G401 (cell line): ENCODE results near the gene TXNRD1. TPM values are rescaled to one million over a fixed set of nuclear protein-coding genes. Genes with fewer than 3 reads are reported as not detected.
"Not testable (repeated sequence)": the region's sequence is repeated elsewhere in the genome, so short reads cannot be mapped to it uniquely, and the experiment has no call there.

Experiments
- DNase-seq: peaks from one replicate; pipeline ENCODE4 v3.0.0-alpha.2; 2015; ENCODE audit warnings: low spot score
- in situ Hi-C: cut with HindIII; loops from 2 replicates; pipeline ENCODE4 v1.10.0; 2016; ENCODE audit warnings: low sequenced_read_pairs, mixed read lengths
- total RNA-seq: library from RNA; depleted of rRNA; stranded (reverse); fragments of >200 nt; shearing (Covaris generic); gene quantifications from 2 replicates; pipeline ENCODE4 v1.2.3, GENCODE V29; 2014

The TXNRD1 gene
- total RNA-seq, 1 experiment from 2014 or later: 681 TPM

DNA sequence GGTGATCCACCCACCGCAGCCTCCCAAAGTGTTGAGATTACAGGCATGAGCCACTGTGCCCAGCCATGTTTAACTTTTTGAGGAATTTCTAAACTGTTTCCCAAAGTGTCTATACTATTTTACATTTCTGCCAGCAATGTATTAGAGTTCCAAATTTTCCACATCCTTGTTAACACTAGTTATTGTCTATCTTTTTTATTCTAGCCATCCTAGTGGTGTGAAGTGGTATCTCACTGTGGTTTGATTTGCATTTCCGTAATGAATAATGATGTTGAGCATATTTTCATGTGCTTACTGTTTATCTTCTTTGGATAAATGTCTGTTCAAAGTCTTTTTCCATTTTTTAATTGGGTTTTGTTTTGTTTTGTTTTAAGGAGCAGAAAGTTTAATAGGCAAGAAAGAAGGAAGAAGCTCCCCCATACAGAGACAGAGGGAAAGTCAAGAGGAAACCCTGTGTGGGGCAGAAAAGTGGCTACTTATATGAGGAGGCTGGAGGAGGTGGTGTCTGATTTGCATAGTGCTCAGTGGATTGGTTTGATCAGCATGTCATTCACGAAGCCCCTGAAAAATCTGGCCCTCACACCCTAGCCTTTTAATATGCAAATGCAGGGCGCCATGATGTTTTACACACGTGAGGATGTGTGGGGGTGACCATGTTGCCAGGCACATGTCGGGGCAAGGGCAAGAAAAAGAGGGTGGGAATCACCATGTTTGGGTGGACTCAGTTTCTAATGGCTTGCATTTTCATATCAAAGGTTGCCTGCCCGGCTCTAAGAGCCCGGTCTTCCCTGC is 14.9 kb downstream of the TXNRD1 start:
- in situ Hi-C loops: no loop called here
- no peak for DNase-seq

DNA sequence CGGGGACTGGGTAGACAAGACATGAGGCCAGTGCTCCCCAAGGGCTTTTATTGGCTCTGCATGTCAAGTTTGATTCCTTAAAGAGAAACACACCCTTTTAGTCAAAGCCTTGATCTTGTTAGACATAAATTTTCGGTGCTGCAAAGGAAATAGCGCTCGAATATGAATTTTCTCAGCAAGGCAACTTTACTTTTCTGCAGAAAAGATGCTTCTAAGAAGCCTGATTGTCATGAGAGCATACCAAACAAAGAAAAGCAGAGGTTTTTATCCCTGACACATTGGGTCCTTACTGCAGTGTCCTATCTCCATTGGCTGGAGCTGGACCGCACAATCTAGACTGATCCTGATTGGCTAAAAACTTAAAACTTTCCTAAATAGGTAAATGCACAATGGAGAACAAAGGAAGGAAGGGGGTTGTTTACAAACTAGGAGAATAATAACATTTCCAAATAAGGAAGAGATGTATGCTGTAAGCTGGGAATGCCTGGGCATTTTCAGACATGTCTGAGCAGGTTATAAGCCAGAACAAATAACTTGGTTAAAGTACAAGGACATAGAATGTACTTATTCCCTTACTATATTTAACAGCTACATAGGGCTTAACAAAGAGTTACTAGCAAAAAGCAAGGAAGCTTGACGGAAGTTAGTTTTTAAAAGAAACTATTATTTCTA is 17.2 kb downstream of the TXNRD1 start:
- in situ Hi-C loops: no loop called here
- no peak for DNase-seq

DNA sequence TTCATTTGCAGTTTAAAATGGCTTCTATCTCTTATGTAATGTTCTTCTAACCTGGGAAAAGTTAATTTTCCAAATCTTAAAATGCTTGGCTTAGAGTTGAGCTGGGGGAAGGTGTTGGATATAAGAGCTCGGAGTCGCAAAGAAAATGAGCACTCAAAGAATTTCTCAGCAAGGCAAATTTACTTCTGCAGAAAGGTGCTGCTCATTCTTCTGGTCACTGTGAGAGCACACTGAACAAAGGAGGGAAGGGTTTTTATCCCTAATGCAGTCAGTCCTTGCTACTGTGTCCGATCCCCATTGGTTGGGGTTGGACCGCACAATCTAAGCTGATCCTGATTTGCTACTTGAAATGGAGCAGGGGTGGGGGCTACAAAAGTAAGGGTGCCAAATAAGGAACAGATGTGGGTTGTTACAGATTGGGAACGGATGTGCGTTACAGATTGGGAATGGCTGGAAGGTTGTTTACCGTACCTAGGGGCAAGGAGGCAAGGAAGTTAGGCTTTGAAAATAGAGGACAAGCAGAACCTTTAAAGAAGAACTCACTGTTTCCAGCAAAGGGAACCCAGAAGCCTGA is 19.4 kb downstream of the TXNRD1 start:
- DNase-seq: no peak
- in situ Hi-C loops: no loop called here

DNA sequence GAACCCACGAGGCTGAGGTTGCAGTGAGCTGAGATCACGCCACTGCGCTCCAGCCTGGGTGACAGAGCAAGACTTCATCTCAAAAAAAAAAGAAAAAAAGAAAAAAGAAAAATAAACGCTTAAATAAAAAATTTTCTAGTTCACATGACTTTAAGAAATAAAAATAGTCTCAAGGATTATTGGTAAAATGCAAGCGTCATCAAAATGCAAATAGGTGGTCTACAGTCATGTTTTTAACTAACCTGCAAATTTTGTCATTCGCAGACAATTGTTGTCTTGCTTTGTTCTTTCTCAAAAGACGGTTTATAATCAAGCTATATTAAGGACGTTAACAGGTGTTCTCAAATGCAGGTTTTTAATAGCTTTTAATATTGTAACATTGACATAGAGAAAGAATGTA is 22.4 kb downstream of the TXNRD1 start:
- DNase-seq: no peak
- in situ Hi-C loops: no loop called here

DNA sequence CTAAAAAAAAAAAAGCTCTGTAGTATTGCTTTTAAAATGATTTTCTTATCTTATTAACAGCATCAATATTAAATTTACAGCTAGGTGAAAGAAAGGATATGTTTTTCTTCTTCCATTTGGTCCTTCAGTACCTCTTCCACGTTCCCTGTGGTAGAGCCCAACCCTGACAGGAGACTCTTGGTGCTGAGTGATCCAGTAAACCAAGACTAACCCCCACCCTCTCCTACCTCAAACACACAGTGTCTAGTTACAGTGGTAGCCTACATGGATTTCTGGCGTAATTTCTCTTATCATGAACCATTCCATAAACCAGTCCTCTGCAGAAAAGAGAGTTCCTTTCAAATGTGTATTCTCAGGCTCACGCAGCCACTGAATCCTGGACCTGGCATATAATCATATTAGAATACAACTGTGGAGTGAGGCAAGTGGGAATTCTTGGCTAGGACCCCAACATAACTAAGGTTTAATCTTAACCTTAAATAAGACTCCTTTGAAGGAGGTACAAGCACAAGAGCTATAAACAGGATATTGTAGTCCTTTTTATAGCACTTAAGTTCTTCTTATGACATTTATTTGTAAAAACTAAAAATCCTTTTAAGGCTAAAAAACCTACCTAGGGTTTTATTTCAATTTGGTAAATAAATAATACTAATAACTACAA is 27.1 kb downstream of the TXNRD1 start:
- in situ Hi-C loops: no loop called here
- DNase-seq: no peak

DNA sequence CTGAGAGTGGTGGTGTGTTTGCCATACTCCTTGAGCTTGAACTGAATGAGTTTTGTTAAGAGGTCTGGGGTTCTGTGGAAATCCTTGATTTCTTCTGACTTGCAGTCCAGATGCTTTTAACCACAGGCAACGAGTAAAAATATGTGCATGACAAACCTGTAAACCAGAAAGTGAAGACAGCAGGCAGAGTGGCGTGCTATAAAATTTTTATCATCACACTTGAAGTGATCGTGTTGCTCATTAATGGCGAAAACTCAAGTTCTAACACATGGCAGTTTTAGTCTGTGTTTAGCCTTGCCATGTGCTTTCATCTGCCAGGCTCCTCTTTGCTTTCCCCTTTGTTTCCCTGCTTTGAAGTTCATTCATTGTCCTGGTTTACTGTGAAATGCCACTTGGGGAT is 28.0 kb downstream of the TXNRD1 start:
- in situ Hi-C loops: no loop called here
- no peak for DNase-seq

DNA sequence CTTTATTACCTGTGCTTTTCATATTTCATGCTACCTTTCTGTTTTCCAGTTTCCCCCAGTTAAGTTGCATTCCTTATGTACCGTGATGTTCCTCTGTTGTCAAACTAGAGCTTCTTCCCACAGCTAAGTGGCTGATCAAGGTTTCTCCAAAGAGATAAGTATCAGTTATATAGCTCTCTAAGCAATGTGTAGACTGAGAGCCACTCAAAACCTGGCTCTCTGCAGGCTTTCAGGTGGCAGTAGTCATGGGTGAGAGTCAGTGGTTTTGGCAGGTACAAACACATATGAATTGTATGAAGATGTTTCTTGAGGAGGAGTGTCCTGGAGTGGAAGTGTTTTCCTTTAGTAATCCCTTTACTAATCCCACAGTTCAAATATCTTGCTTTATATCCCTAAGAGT is 28.4 kb downstream of the TXNRD1 start:
- no peak for DNase-seq
- in situ Hi-C loops: no loop called here

DNA sequence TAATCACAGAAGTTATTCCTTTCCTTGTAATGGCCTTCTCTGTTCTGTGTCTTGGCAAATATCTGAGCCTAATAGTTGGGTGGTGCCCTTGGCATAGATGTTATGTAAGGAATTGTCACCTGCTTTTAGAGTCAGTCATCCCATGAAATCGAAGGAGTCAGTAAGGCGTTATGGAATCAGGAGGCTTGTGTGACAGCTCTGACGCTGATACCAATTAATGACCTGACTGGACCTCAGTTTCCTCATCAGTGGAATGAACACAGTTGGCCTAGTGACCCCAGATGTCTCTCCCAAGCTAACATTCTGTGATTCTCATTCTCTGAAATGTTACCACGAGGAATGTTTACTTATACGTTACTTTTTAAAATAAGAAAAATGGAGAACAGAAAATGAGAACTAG is 32.1 kb downstream of the TXNRD1 start:
- in situ Hi-C loops: no loop called here
- no peak for DNase-seq

DNA sequence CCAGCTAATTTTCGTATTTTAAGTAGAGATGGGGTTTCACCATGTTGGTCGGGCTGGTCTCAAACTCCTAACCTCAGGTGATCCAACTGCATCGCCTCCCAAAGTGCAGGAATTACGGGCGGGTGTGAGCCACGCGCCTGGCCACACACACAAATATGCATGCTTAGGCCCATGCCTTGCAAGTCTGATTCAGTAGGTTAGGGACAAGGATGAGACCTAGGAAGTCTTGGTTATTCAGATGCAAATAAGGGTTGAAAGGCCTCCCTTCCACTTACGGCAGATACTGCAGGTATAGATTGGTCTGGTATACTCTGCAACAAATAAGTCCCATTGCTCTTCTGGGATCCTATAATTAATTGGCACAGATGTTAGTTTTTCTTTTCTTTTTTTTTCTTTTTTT is 32.9 kb downstream of the TXNRD1 start:
- DNase-seq: no peak
- in situ Hi-C loops: no loop called here

DNA sequence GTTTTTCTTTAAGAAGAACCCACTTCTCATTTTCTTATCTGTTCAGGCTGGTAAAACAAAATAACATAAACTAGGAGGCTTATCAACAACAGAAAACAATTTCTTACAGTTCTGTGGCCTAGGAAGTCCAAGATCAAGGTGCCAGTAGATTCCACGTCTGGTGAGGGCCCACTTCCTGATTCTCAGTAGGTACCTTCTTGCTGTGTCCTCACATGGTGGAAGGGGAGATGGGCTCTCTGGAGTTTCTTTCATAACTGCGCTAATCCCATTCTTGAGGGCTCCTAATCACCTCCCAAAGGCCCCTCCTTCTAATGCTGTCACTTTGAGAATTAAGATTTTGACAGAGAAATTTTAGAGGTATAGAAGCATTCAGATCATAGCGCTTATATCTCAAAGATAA is 33.4 kb downstream of the TXNRD1 start:
- no peak for DNase-seq
- in situ Hi-C loops: no loop called here

DNA sequence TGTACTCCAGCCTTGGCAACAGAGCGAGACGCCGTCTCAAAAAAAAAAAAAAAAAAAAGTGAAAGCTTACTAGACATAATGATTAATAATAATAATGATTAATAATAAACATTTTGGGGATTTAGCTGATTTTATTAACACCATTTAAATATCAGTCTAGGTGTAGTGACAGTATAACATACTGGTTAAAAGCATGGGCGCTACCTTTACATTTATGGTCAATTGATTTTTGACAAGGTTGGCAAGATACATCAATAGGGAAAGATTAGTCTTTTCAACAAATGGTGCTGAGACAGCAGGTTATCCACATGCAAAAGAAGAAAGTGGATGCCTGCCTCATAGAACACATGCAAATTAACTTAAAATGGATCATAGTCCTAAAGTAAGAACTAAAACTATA is 34.3 kb downstream of the TXNRD1 start:
- DNase-seq: no peak
- in situ Hi-C loops: no loop called here

DNA sequence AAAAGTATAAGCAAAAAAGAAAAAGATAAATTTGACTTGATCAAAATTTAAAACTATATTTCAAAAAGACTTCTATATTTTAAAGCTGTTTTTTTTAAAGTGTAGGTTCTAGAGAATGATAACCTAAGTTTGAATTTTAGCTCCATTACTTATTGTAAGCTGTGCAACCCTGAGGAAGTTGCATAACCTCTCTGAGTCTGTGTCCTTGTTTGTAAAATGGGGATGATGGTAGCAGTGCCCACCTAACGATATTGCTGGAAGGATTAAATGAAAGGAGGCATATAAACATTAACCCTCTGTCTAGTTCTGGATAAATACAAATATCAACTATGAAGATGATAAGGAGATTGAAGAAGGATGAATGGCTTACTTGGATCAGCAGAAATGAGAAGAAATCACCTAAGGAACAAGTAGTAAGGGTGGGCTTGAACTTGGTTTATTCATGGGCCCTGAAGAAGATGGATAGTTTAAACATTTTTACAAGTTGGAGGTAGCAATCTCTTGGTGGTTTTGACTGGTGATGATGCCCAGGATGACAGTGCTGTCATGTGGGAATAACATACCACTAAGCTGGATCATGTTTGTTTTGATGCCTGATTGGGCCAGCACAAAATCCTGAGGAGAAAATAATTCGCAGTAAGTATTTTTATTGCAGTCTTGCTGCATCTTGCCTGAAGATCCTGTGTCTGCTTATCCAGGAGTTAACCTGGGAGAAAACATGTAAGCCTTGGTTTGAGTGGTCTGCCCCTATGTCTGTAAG is 35.0 kb downstream of the TXNRD1 start:
- DNase-seq: no peak
- in situ Hi-C loops: no loop called here

DNA sequence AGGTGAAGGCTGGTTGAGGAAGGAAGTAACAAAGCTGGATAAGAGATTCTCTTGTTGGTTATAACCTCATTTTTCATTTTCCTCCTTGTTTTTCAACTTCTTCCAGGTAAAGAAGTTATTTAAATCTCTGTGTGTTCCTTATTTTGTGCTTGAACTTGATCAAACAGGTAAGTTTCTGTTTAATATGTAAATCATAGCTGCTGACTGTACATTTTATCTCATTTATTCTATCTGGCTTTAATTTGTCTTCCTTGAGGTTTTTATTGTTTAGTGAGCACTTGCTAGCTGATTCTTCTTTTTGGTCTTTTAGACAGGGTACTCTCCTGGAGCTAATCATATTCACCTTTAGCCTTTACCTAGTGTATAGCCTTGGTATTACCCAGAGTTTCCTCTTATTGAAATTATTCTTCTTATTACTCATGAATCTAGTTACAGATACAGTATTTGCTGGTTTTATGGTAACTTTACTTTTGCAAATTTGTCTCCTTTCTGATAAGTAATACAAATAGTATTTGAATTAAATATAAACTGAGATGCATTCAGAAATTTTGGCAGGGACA is 42.4 kb downstream of the TXNRD1 start:
- in situ Hi-C loops: no loop called here
- DNase-seq: no peak

DNA sequence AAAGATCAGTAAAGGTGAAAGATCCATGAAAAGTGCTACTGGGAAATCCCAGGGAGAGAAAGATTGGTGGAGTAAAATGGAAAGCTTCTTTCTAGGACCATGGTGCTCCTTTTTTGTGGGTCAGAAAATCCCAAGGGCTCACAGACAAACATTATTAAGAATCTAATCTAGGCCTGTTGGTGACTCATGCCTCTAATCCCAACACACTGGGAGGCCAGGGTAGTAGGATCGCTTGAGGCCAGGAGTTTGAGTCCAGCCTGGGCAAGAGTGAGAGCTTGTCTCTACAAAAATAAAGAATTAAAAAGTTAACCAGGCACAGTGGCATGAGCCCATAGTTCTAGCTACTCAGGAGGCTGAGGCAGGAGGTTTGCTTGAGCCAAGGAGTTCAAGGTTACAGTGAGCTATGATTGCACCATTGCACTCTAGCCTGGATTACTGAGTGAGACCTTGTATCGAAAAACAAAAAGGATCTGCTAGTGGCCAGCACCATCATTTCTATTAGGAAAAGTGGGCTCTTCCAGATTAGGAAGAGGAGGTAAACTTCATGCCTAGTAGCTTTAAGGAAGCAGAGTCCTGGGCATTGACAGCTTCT is 43.0 kb downstream of the TXNRD1 start:
- DNase-seq: no peak
- in situ Hi-C loops: no loop called here

DNA sequence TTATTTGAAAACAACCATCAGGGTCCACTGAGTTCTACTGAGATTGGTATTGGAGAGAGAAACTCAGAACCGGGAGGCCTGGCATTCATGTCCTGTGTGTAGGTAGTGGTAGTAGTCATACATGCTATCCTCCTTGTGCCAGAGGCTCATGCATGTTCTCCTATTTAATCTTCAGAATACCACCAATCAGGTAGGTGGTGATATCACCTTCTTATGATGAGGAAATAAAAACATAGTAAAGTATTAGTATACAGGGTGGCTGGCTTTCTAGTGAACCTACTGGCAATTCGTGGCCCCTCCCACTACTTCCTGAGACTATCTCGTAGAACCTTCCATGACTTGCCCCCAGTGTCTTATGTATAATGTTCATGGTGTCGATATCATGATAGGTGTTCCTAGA is 47.4 kb downstream of the TXNRD1 start:
- DNase-seq: no peak
- in situ Hi-C loops: no loop called here

DNA sequence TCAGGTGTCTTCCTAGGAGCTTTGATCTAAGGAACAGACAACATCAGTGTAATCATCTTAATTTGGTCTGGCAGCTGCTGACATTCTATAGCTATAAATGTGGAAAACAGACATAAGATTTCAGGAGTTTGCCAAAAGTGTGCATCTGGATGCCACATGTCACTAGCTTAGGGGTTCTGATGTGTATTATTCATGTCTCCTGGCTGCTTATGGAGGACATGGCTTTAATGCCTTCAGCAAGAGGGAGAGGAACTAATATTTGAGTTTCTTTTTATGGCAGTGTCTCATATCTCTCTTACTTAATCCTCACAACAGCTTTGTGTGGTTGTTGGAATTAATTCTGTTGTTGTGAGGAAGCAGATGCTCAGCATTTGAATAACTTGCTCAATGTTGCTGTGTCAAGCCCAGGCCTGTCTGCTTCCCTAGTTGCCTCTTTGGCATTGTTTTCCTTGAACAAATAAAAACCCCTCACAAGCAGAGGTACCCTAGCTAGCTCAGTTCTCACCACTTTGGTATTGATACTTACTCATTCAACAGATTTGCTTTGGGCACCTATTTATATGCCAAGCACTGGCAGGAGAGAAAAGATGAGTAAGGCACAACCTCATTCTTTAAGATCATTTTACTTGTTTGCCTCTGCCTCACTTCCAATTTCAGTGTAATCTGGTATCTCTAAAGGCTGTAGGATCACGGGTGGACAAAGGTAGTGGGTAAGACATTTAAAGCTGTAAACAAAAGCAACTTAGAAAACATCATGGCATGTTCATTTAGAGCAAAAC is 48.2 kb downstream of the TXNRD1 start:
- in situ Hi-C loops: no loop called here

DNA sequence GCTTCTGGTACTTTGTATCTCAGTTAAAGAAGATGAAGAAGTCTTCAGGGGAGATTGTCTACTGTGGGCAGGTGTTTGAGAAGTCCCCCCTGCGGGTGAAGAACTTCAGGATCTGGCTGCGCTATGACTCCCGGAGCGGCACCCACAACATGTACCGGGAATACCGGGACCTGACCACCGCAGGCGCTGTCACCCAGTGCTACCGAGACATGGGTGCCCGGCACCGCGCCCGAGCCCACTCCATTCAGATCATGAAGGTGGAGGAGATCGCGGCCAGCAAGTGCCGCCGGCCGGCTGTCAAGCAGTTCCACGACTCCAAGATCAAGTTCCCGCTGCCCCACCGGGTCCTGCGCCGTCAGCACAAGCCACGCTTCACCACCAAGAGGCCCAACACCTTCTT is 49.9 kb downstream of the TXNRD1 start:
- in situ Hi-C loops, DNase-seq: not testable (repeated sequence)

More for the DNA sequence above, 48.2 kb downstream of the TXNRD1 start:
- DNase-seq: no peak

DNA sequence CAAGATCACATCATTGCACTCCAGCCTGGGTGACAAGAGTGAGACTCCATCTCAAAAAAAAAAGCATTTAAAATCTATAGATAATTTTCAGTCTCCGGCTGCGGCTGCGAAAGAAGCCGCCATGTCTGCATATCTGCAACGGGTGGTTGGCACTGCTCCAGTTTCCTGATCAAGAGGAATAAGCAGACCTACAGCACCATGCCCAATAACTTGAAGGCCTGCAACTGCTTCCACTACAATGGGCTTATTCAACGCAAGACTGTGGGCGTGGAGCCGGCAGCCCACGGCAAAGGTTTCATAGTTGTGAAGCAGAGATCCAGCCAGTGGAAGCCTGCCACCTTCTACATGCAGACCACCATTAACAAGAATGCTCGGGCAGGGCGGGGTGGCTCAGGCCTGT is 57.4 kb downstream of the TXNRD1 start:
- in situ Hi-C loops: no loop called here

More for the DNA sequence above, 57.4 kb downstream of the TXNRD1 start:
- DNase-seq: no peak
